Uterus (tissue), 2 donors: ENCODE measurements around the gene PCDHGA6.

Experiments
- POLR2A ChIP-seq, 2 donors: fragments of 450-650 bp; IDR thresholded peaks; one replicate each; pipeline ENCODE4 v1.6.1; 2016; ENCODE audit warnings: antibody characterized with exemption in 2 of 2, mild to moderate bottlenecking in 1 of 2, moderate library complexity in 1 of 2
- TF ChIP-seq, protein P1 (sequence below), 4 experiments: fragments of 200-600 bp in 2 of 4; fragments of 450-650 bp in 2 of 4; sonication (generic) in 2 of 4; IDR thresholded peaks; one replicate each; pipeline ENCODE4 v1.5.1; 2016 to 2019; ENCODE audit warnings: antibody characterized with exemption in 4 of 4, mild to moderate bottlenecking in 2 of 4, moderate library complexity in 1 of 4

DNA sequence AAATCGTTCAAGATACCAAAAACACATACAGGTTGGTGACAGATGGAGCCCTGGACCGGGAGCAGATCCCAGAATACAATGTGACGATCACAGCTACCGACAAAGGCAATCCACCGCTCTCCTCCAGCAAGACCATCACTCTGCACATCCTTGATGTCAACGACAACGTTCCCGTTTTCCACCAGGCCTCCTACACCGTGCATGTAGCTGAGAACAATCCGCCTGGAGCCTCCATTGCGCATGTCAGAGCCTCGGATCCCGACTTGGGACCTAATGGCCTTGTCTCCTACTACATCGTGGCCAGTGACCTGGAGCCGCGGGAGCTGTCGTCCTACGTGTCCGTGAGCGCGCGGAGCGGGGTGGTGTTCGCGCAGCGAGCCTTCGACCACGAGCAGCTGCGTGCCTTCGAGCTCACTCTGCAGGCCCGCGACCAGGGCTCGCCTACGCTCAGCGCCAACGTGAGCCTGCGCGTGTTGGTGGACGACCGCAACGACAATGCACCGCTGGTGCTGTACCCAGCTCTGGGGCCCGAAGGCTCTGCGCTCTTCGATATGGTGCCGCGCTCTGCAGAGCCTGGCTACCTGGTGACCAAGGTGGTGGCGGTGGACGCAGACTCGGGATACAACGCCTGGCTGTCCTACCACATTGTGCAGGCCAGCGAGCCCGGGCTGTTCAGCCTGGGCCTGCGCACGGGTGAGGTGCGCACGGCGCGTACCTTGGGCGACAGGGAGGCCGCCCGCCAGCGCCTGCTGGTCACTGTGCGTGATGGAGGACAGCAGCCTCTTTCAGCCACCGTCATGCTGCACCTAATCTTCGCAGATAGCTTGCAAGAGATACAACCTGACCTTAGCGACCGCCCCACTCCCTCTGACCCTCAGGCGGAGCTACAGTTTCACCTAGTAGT, 1.9 kb upstream of the PCDHGA6 start:
- TF ChIP-seq, protein P1, sequence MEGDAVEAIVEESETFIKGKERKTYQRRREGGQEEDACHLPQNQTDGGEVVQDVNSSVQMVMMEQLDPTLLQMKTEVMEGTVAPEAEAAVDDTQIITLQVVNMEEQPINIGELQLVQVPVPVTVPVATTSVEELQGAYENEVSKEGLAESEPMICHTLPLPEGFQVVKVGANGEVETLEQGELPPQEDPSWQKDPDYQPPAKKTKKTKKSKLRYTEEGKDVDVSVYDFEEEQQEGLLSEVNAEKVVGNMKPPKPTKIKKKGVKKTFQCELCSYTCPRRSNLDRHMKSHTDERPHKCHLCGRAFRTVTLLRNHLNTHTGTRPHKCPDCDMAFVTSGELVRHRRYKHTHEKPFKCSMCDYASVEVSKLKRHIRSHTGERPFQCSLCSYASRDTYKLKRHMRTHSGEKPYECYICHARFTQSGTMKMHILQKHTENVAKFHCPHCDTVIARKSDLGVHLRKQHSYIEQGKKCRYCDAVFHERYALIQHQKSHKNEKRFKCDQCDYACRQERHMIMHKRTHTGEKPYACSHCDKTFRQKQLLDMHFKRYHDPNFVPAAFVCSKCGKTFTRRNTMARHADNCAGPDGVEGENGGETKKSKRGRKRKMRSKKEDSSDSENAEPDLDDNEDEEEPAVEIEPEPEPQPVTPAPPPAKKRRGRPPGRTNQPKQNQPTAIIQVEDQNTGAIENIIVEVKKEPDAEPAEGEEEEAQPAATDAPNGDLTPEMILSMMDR (IDR thresholded peaks at IDR 0.05), result no peak
- no peak for TF ChIP-seq POLR2A (IDR thresholded peaks at IDR 0.05)
